ENCODE results near the gene CALCOCO2. TPM values are rescaled to one million over a fixed set of nuclear protein-coding genes. Genes with fewer than 3 reads are reported as not detected.
"Not testable (repeated sequence)": the region's sequence is repeated elsewhere in the genome, so short reads cannot be mapped to it uniquely, and the experiment has no call there.

Gene CALCOCO2
- 100 to 1,000 TPM; 179 to 199 TPM for total RNA-seq

- POLR2A ChIA-PET, result interaction anchor here (0.6 to 1.7 kb wide), 6 partner anchors 10 to 78 kb away, joined by 3 to 6 read pairs (median 3); partner anchors contain the start of gene ATP5MC1
- H3K4me1 Mint-ChIP-seq, result peaks cover 37% of the 10 kb centered on the region
- peak; percentile 84 for ATAC-seq (ENCODE audit: low read depth)
Measured at GRCh38 chr17:48830840-48831548, at the start of gene CALCOCO2. CALCOCO2 (plus strand) TSS chr17:48831035; CDS start chr17:48841708, 10,673 bp downstream.

DNA sequence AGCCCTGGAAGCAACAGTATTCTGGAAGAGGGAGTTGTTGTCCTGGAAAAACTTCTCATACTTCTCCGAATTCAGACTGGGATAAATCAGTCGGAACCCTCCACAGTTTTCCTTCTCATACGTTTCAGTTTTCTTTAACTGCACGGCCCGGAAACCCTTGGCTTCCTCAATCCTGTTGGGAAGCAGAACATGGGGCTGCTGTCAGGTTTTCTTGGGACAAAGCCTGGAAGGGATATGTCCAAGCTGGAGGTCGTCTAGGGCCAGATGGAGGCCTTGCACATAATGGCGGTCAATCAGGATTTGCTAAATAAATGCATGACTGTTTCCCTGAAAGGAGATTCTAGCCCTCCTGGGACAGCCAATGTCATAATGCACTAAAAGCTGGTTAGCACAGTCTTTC lies 43.0 kb upstream of the CALCOCO2 start:
- Mint-ChIP-seq H3K27ac (no peak overlapping the region), H3K36me3 (no peaks in the 10 kb centered on the region)
- POLR2A ChIA-PET, result no interaction called here

More at GRCh38 chr17:48830840-48831548, at the start of gene CALCOCO2:
- Mint-ChIP-seq H3K9me3 (no peaks in the 10 kb centered on the region), H3K36me3 (peaks cover 9% of the 10 kb centered on the region), H3K4me3 (peak within 1 kb of the TSS; percentile 98), H3K27ac (peak within 1 kb of the TSS; percentile 98), H3K27me3 (no peaks in the 10 kb centered on the region)
- DNase-seq, result peak; percentile 93

DNA sequence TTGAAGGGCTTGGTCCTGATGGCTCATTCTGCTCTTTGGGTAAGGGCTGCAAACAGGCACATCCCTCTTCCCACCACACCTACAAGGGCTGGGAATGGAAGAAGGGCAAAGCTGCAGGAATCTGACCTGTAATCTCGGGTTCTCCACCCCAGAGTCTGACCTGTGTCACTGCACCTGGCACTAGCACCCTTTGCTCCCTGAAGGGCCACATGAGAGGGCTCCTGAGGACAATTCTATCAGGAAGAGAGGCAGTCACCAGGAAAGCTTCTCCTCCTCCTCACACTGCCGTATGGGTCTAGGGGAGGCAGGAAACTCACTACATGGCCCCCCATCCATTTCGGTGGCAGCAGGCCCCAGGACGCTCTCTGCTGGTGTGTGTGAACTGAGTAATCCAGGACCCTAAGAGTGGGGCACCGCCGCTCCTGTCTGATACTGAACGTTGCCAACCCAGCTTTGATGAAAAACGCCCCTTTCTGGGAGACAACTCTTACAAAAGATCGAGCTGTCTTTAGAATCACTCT lies 40.2 kb upstream of the CALCOCO2 start:
- Mint-ChIP-seq H3K27ac (no peak overlapping the region), H3K4me3 (no peak overlapping the region), H3K9me3 (no peaks in the 10 kb centered on the region), H3K27me3 (peaks cover 19% of the 10 kb centered on the region), H3K4me1 (peaks cover 21% of the 10 kb centered on the region), H3K36me3 (no peaks in the 10 kb centered on the region)
- ATAC-seq (ENCODE audit: low read depth) (peak; percentile 34), DNase-seq (no peak)
- POLR2A ChIA-PET, result no interaction called here

More for the DNA sequence above, 43.0 kb upstream of the CALCOCO2 start:
- no peak for DNase-seq
- Mint-ChIP-seq H3K4me3 (no peak overlapping the region), H3K9me3 (no peaks in the 10 kb centered on the region), H3K27me3 (peaks cover 17% of the 10 kb centered on the region), H3K4me1 (peaks cover 18% of the 10 kb centered on the region)
- no peak for ATAC-seq (ENCODE audit: low read depth)

DNA sequence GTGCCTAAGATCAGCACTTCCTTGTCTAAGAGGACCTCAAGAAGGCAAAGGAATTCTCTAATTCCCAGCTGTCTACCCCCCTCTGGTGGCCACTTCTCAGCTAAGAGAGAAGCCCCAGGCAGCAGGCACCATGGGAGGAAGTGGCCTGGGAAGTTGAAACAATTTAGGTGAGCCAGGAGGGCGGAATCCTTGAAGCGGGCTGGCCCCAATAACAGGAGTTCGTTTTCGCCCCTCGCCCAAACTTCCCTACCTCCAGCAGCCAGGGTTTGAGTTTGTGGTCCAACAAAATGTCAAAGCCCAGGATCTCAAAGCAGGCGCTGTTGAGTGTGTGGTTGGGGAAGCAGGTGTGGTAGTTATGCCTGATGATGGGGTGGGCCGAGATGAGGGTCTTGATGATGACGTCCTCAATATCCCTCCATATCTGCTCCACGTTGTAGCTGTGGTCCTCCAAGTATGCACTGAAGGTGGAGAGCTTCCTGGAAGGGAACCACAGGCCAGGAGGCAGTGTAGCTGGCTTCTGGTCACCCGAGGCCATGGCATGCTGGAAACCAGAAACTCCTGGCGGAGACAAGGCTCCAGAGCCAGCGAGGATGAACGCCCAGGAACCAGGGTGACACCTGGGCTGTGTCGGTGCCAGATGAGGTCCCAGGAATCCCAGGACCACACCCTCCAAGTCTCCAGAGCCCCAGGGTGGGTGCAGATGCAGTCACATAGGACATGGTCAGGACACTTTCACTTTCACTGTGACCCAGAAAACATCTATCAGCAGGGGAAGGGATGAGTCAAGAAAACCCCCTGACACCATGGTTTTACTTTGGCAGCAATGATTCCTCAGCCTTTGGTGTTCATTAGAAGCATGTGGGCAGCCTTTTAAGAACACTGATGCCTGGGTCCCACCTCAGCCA lies 39.5 kb upstream of the CALCOCO2 start:
- DNase-seq (peak; percentile 38), ATAC-seq (ENCODE audit: low read depth) (peak; percentile 64)
- POLR2A ChIA-PET, result no interaction called here
- Mint-ChIP-seq H3K4me3 (peak overlapping the region; percentile 35), H3K36me3 (no peaks in the 10 kb centered on the region), H3K9me3 (no peaks in the 10 kb centered on the region), H3K27me3 (peaks cover 19% of the 10 kb centered on the region), H3K27ac (no peak overlapping the region), H3K4me1 (peaks cover 21% of the 10 kb centered on the region)

- DNase-seq (no peak), ATAC-seq (ENCODE audit: low read depth) (no peak)
- POLR2A ChIA-PET, result no interaction called here
- Mint-ChIP-seq H3K9me3 (no peaks in the 10 kb centered on the region), H3K27me3 (peaks cover 23% of the 10 kb centered on the region), H3K27ac (peak overlapping the region; percentile 42), H3K36me3 (no peaks in the 10 kb centered on the region), H3K4me3 (no peak overlapping the region), H3K4me1 (peaks cover 21% of the 10 kb centered on the region)
Measured at GRCh38 chr17:48792033-48792798, 38.6 kb upstream of the CALCOCO2 start.

DNA sequence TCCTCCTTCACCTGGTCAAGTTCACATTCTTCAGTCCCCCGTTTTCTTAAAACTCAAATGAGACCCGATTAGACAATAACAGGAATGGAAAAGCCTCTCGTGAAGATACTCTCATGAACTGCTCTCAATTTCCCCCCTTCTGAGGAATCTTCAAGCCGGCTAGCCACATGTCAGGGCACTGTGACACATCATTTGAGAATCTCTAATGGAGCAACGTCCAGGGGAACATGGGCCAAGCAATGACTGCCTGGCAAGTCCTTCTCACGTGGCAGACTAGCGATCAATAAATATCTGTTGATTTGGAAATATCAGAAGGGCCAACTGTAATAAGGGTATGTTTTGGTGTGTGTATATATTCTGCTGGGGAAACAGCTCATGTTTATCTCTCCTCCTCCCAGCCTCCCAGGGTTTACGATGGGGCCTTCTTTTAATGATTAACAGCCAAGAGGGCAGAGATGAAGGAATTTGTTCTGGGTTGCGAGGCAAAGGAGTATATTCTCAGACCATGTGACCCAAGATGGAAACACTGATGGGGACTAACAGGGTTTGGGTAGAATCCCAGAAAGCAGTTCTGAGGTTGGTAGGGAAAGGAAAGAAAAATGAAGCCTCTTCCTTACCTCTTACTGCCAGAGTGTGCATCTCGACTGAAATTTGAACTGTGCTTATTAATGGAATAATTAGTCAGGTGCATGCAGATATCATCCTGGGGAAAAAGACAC lies 35.2 kb upstream of the CALCOCO2 start:
- ATAC-seq (ENCODE audit: low read depth) (no peak), DNase-seq (no peak)
- POLR2A ChIA-PET, result no interaction called here
- Mint-ChIP-seq H3K27me3 (peaks cover 39% of the 10 kb centered on the region), H3K4me3 (no peak overlapping the region), H3K4me1 (peaks cover 21% of the 10 kb centered on the region), H3K36me3 (no peaks in the 10 kb centered on the region), H3K9me3 (no peaks in the 10 kb centered on the region), H3K27ac (no peak overlapping the region)

GRCh38 chr17:48796163-48796522 lies 34.7 kb upstream of the CALCOCO2 start:
- H3K9me3 Mint-ChIP-seq; DNase-seq; POLR2A ChIA-PET; H3K4me3 Mint-ChIP-seq; H3K27ac Mint-ChIP-seq; ATAC-seq (ENCODE audit: low read depth); H3K36me3 Mint-ChIP-seq: not testable (repeated sequence)
- Mint-ChIP-seq H3K27me3 (peaks cover 39% of the 10 kb centered on the region), H3K4me1 (peaks cover 17% of the 10 kb centered on the region)

DNA sequence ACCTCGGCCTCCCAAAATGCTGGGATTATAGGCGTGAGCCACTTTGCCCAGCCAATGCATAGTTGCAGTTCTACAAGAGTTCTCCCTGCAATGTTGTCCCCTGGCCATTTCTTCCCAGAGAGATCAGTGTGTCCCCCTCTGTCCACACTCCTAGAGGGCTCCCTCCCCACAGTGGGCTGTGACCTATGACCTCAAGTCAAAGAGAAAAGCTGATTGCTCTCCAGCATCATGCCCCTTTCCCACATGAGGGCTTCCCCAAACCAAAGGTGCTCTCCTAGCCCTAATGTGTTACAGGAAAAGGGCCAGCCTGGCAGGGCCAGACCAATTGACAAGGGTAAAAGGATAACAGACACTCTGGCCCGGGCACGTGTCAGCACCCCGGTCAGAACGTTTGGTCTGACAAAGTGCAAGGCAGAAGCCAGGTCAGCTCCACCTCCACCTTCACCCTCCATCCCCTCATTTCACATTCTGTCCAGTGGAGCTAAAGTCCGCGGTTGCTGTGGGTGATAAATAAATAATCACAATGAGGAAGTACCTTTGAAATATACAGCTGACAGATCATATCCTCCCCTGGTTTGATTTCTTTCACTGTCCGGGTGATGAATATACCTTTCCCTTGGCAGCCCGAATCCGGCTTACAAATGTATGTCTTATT lies 31.6 kb upstream of the CALCOCO2 start:
- Mint-ChIP-seq H3K9me3 (no peaks in the 10 kb centered on the region), H3K36me3 (no peaks in the 10 kb centered on the region), H3K27ac (no peak overlapping the region), H3K4me1 (no peaks in the 10 kb centered on the region), H3K4me3 (no peak overlapping the region), H3K27me3 (peaks cover 39% of the 10 kb centered on the region)
- no peak for DNase-seq
- ATAC-seq (ENCODE audit: low read depth), result no peak
- POLR2A ChIA-PET, result no interaction called here

DNA sequence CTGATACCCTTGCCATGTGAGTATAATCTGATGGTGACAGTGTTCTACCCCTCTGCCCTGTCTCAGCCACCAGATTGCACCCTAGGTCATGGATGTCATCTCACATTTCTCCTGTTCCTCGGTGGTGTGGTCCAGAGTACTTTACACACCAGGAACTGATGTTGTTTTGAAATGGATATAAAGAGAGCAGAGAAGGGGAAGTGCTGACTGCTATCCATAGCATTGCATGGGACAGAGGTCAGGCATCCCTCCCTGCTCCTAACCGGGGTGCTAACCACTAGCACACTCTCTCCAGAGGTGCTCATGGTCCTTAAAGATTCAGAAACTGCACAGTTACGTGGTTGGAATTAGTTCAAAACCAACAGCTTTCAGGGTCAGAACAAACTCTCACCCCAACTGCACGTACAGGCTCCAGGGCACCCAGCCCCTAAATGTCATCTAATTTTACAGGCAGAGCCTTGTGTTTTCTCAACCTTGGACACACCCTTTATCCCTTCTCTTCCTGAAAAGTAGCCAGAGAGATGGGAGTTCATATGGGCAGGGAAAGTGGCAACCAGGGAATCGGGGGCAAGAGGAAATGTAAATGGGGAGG lies 30.1 kb upstream of the CALCOCO2 start:
- H3K4me1 Mint-ChIP-seq, result peaks cover 1% of the 10 kb centered on the region
- peaks cover 50% of the 10 kb centered on the region for H3K27me3 Mint-ChIP-seq
- no peaks in the 10 kb centered on the region for H3K36me3 Mint-ChIP-seq
- no peak overlapping the region for H3K27ac Mint-ChIP-seq
- no peak overlapping the region for H3K4me3 Mint-ChIP-seq
- no peak for ATAC-seq (ENCODE audit: low read depth)
- POLR2A ChIA-PET, result no interaction called here
- DNase-seq, result no peak
- H3K9me3 Mint-ChIP-seq, result no peaks in the 10 kb centered on the region

- Mint-ChIP-seq H3K9me3 (no peaks in the 10 kb centered on the region), H3K36me3 (no peaks in the 10 kb centered on the region), H3K27ac (no peak overlapping the region), H3K4me1 (peaks cover 1% of the 10 kb centered on the region), H3K4me3 (no peak overlapping the region), H3K27me3 (peaks cover 41% of the 10 kb centered on the region)
- DNase-seq (peak; percentile 76), ATAC-seq (ENCODE audit: low read depth) (peak; percentile 77)
- POLR2A ChIA-PET, result no interaction called here
Measured at GRCh38 chr17:48804936-48805411, 25.9 kb upstream of the CALCOCO2 start.

DNA sequence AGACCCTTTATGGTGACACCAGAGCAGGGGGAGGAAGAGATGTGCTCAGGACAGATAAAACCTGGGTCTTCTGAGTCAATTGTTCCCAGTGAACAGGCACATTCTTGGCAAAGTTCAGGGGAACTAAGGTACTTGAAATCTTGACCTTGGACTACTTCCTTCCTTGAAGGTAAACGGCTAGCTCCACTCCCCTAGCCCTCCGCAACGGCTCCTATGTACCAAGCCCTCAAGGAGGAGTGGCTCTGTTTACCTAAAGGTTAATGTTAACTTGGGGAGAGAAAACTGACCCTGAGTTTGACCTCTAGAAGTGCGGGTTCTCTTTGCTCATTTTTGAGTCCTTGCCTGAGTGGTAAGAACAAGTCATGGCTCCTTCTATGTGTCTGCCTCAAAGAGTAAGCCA lies 21.7 kb upstream of the CALCOCO2 start:
- H3K36me3 Mint-ChIP-seq, result no peaks in the 10 kb centered on the region
- no peak overlapping the region for H3K27ac Mint-ChIP-seq
- peaks cover 39% of the 10 kb centered on the region for H3K27me3 Mint-ChIP-seq
- H3K4me3 Mint-ChIP-seq, result no peak overlapping the region
- no peaks in the 10 kb centered on the region for H3K9me3 Mint-ChIP-seq
- ATAC-seq (ENCODE audit: low read depth) (no peak), DNase-seq (no peak)
- POLR2A ChIA-PET, result no interaction called here
- peaks cover 1% of the 10 kb centered on the region for H3K4me1 Mint-ChIP-seq

GRCh38 chr17:48812001-48812400 lies 18.8 kb upstream of the CALCOCO2 start:
- DNase-seq (no peak), ATAC-seq (ENCODE audit: low read depth) (no peak)
- H3K4me3 Mint-ChIP-seq, result no peak overlapping the region
- H3K4me1 Mint-ChIP-seq, result peaks cover 12% of the 10 kb centered on the region
- H3K9me3 Mint-ChIP-seq, result no peaks in the 10 kb centered on the region
- H3K36me3 Mint-ChIP-seq, result no peaks in the 10 kb centered on the region
- no peak overlapping the region for H3K27ac Mint-ChIP-seq
- H3K27me3 Mint-ChIP-seq, result peaks cover 47% of the 10 kb centered on the region
- POLR2A ChIA-PET, result no interaction called here
